ENCODE results near the gene PRR23C. TPM values are rescaled to one million over a fixed set of nuclear protein-coding genes. Genes with fewer than 3 reads are reported as not detected.
A peak's percentile ranks its signal among the peaks of the same experiment; 100 is the strongest.

Gene PRR23C
- total RNA-seq, 2 donors from 2014 or later, result not detected

DNA sequence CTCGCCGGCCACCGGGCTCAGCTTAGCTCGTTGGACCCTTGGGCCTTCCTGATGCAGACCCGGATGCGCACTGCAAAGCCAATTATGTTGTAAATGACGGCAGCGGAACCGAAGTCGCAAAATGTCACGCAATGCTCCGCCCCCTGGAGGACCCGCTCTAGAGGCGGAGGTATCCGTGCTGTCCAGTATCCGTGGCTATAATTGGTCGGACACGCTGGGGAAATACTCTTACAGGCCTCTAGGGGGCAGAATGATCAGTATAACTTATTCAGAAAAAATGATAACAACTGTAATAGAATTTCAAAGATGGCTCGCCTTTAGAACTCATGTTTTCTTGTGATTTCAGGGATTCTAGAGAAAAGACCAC, 23.8 kb downstream of the PRR23C start, which contains the start of gene PRR23B:
TSS of gene PRR23B (minus strand) at position 59 of the 367 bp plus-strand sequence. CDS start 265 bp downstream, outside the sequence.
- H3K36me3 ChIP-seq (replicated peaks in 1 of 2; ENCODE audit: insufficient read depth in 1 of 2, low read depth in 2 of 2), result no peaks in the 10 kb centered on the region
- H3K4me3 ChIP-seq, result no peak within 1 kb of the TSS
- 46 to 58% methylated on average over 15 to 19 of the region's 19 CpGs for WGBS, 2 donors
- H3K27me3 ChIP-seq, result no peaks in the 10 kb centered on the region
- intact Hi-C loops (cut with DNase I), result no loop called here
- H3K4me1 ChIP-seq, result no peaks in the 10 kb centered on the region
- no peak within 1 kb of the TSS for H3K27ac ChIP-seq
- TF ChIP-seq, protein P1, sequence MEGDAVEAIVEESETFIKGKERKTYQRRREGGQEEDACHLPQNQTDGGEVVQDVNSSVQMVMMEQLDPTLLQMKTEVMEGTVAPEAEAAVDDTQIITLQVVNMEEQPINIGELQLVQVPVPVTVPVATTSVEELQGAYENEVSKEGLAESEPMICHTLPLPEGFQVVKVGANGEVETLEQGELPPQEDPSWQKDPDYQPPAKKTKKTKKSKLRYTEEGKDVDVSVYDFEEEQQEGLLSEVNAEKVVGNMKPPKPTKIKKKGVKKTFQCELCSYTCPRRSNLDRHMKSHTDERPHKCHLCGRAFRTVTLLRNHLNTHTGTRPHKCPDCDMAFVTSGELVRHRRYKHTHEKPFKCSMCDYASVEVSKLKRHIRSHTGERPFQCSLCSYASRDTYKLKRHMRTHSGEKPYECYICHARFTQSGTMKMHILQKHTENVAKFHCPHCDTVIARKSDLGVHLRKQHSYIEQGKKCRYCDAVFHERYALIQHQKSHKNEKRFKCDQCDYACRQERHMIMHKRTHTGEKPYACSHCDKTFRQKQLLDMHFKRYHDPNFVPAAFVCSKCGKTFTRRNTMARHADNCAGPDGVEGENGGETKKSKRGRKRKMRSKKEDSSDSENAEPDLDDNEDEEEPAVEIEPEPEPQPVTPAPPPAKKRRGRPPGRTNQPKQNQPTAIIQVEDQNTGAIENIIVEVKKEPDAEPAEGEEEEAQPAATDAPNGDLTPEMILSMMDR (IDR thresholded peaks at IDR 0.05), result peak in 2 of 7 experiments; percentile 5 to 12
- no peak for TF ChIP-seq POLR2A (IDR thresholded peaks at IDR 0.05)
- ATAC-seq (no peak), DNase-seq (no peak)
- peaks cover 0 to 7% (median 0%) of the 10 kb centered on the region in 3 donors for H3K9me3 ChIP-seq

DNA sequence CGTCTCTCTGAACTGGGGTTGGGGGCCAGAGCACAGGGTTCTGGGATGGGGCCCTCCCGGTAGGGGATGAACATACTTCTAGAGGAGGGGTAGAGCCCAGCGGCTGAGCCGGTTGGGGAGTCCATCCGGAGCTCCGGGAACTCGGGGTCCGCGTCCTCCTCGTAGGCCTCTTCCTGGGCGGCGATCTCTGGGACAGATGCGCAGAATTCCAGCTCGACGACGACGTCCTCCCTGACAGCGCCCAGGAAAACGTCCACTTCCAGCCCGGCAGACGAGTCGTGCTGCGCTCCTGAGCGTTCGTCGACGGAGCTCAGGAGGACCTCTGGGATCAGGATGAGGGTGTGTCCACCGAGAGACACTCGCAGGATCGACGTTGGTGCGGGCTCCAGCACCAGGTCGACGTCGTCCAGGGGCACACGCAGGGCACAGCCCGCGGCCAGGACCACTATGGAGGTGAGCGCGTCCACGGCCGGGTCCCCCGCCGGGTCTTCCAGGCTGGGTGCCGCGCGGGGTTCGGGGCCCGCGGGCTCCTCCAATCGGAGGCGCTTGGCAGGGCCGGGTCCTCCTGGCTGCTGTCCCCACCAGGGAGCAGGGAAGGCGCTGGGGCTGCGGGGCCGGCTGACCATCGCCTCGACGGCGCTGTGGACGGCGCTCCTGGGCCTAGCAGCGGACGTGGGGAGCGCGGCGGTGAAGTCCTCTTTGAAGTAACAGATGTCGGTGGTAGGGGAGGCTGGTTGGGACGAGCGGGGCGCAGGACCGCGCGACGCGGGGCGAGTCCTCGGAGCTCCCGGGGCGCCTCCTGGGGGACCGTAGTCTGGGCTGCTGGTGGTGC, 24.4 kb downstream of the PRR23C start:
- ATAC-seq (no peak), DNase-seq (no peak)
- H3K27ac ChIP-seq, result no peak overlapping the region
- no peak overlapping the region for H3K4me3 ChIP-seq
- H3K4me1 ChIP-seq, result no peaks in the 10 kb centered on the region
- no peaks in the 10 kb centered on the region for H3K36me3 ChIP-seq (replicated peaks in 1 of 2; ENCODE audit: insufficient read depth in 1 of 2, low read depth in 2 of 2)
- WGBS, 2 donors, result 54 to 64% methylated on average over 15 to 74 of the region's 81 CpGs
- TF ChIP-seq, protein P1 (IDR thresholded peaks at IDR 0.05), result no peak
- no peak for TF ChIP-seq POLR2A (IDR thresholded peaks at IDR 0.05)
- intact Hi-C loops (cut with DNase I), result no loop called here
- H3K9me3 ChIP-seq, result peaks cover 0 to 7% (median 0%) of the 10 kb centered on the region in 3 donors
- H3K27me3 ChIP-seq, result no peaks in the 10 kb centered on the region

DNA sequence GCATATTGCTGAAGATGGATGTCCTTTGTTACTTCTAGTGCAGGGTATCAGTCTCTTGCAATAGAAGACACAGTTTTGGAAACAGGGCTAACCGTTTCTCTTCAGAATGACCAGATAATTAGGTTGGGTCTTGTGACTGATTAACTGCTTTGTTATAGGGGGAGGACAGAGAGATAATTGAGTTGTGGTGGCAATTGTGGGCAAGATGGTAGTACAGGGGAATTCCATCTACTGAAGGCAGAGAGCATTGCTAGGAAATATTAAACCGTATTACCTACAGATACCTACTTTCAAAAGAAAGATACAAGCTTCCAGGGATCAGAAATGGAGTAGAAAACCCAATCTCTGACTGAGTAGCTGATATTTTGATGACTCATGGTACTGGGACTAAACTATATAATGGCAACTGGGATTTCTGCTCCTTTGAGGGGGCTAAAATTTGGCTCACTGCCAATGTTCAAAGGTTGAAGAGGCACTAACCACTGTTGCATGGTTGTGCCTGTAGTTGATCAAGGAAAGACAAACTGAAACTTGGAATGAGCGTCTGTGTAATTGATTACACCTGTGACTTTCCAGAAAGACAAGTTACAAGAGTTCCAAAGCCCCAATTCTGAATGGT, 28.2 kb downstream of the PRR23C start:
- no peak for ATAC-seq
- WGBS, 2 donors, result 49 to 73% methylated on average over 3 of the region's 3 CpGs
- no peak for DNase-seq
- H3K27me3 ChIP-seq, result no peaks in the 10 kb centered on the region
- peaks cover 0 to 7% (median 0%) of the 10 kb centered on the region in 3 donors for H3K9me3 ChIP-seq
- no peak for TF ChIP-seq POLR2A (IDR thresholded peaks at IDR 0.05)
- TF ChIP-seq, protein P1 (IDR thresholded peaks at IDR 0.05), result no peak
- H3K4me3 ChIP-seq, result no peak overlapping the region
- no peaks in the 10 kb centered on the region for H3K4me1 ChIP-seq
- intact Hi-C loops (cut with DNase I), result no loop called here
- no peak overlapping the region for H3K27ac ChIP-seq
- H3K36me3 ChIP-seq (replicated peaks in 1 of 2; ENCODE audit: insufficient read depth in 1 of 2, low read depth in 2 of 2), result no peaks in the 10 kb centered on the region

DNA sequence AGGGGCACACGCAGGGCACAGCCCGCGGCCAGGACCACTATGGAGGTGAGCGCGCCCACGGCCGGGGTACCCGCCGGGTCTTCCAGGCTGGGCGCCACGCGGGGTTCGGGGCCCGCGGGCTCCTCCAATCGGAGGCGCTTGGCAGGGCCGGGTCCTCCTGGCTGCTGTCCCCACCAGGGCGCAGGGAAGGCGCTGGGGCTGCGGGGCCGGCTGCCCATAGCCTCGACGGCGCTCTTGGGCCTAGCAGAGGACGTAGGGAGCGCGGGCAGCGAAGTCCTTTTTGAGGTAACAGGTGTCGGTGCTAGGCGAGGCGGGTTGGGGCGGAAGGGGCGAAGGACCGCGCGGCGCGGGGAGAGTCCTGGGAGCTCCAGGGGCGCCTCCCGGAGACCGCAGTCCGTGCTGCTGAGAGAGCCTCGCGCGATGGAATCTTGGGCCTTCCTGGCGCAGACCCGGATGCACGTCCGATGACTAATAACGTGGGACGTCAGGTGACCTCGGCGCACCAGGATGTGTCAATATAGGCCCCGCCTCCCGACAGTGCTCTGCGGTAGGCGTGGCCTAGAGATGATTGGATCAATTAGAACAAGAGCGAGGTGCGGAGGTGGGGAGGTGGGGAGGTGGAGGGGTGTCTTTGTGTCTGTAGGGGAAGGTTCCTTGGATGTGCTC, 38.5 kb downstream of the PRR23C start, which contains the start of gene PRR23A:
TSS of gene PRR23A (minus strand) at position 218 of the 666 bp plus-strand sequence. CDS start at position 218, 0 bp downstream.
- Histone ChIP-seq H3K27ac (no peak within 1 kb of the TSS), H3K4me3 (no peak within 1 kb of the TSS), H3K36me3 (replicated peaks in 1 of 2; ENCODE audit: insufficient read depth in 1 of 2, low read depth in 2 of 2) (no peaks in the 10 kb centered on the region), H3K27me3 (no peaks in the 10 kb centered on the region), H3K9me3 (no peaks in the 10 kb centered on the region), H3K4me1 (no peaks in the 10 kb centered on the region)
- ATAC-seq (no peak), DNase-seq (no peak)
- intact Hi-C loops (cut with DNase I), result no loop called here
- TF ChIP-seq POLR2A (IDR thresholded peaks at IDR 0.05), result no peak
- 48 to 73% methylated on average over 35 to 58 of the region's 60 CpGs for WGBS, 2 donors
